DMS153 treated with DMSO at 0.1 percent for 48 hours (cell line): ENCODE measurements around the gene THAP8.
"Not testable (repeated sequence)": the region's sequence is repeated elsewhere in the genome, so short reads cannot be mapped to it uniquely, and the experiment has no call there.

Experiments
- DNase-seq: peaks from one replicate; lab custom pipeline; 2025; ENCODE audit not compliant: unreplicated experiment; lab: John Stamatoyannopoulos, UW

Gene THAP8

DNA sequence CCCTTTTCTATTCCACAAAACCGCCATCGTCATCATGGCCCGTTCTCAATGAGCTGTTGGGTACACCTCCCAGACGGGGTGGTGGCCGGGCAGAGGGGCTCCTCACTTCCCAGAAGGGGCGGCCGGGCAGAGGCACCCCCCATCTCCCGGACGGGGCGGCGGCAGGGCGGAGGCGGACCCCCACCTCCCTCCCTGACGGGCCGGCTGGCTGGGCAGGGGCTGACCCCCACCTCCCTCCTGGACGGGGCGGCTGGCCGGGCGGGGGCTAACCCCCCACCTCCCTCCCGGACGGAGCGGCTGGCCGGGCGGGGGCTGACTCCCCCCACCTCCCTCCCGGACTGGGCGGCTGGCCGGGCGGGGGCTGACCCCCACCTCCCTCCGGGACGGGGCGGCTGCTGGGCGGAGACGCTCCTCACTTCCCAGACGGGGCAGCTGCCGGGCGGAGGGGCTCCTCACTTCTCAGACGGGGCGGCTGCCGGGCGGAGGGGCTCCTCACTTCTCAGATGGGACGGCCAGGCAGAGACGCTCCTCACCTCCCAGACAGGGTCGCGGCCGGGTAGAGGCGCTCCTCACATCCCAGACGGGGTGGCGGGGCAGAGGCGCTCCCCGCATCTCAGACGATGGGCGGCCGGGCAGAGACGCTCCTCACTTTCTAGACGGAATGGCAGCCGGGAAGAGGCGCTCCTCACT is 14.9 kb upstream of the THAP8 start:
- DNase-seq, result not testable (repeated sequence)

DNA sequence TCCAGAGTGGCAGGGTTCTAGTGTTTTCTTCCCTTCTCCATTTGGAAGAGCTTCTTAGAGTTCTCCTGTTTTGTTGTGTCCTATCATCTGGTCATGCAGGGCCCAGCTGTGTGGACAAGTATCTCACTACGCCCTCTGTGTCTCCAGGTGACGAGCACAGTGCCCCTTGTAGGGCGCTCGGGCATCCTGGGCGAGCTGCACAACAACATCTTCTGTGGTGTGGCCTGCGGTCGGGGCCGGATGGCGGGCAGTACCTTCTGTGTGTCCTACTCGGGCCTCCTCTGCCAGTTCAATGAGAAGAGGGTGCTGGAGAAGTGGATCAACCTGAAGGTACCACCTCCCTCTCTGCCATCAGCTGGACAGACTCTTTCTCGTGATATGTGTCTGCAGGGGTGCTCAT is 13.6 kb upstream of the THAP8 start:
- DNase-seq, result no peak

DNA sequence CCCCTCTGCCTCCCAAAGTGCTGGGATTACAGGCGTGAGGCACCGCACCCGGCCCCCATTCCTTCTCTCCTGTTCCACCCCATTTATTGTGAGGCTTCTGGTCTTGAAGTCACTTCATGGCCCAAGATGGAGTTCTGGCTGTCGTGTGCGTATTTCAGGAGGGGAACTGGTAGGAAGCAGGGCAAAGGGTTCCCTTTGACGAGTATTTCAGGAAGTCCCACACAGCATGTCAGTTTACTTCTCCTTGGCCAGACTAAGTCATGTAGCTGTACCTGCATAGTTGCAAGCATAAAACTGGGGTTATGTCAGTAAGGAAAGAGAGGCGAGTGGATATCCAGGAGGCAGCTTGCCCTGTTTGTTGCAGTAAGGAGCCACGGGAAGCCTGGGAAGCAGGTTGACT is 10.7 kb upstream of the THAP8 start:
- no peak for DNase-seq

GRCh38 chr19:36061367-36061766 is 7.3 kb upstream of the THAP8 start:
- DNase-seq, result no peak

GRCh38 chr19:36060430-36060829 is 6.3 kb upstream of the THAP8 start:
- DNase-seq, result no peak

- DNase-seq, result no peak
Observed at GRCh38 chr19:36059180-36059910, 5.3 kb upstream of the THAP8 start.

- no peak for DNase-seq
Observed at GRCh38 chr19:36058481-36059179, 4.5 kb upstream of the THAP8 start.

DNA sequence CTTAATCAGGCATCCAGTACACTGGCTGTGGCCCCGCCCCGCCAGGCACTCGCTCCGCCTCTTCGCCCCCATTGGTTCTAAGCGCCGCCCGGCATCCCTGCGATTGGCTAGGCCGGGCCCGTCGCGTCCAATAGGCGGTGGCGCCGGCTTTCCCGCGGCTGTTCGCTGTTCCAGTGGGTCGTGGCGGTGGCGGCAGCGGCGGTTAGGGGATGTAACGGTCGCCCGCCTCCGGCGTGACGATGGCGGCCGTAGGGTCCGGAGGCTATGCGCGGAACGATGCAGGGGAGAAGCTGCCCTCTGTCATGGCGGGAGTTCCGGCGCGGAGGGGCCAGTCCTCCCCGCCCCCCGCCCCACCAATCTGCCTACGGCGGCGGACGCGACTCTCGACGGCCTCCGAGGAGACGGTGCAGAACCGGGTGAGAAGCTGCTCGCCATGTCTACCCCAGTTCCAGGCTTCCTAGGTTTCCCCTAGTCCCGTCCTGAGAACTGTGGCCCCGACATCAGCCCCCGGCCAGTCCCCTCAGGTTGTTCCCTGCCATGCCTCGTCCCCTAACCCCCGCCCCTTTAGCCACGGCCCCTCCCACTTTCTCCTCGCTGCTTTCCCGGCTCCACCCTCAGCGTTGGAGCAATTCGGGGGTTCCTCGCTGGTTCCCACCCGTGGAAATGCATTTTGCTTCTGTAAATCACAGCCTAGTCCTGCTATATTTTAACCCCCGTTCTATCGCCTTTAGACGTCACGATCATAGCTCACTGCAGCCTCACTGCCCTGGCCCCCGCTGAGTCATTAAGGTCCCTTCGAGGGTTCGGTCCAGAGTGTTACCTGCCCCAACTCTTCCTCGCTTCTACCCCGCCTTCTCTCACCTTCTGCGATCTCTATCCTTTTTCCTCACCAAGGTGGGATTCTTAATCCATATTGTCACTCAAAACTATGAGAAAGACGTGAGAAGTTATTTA is 925 bp upstream of the THAP8 start, which contains the start of gene WDR62:
TSS of gene WDR62 (plus strand) at position 165 of the 954 bp plus-strand sequence. CDS start at position 240, 75 bp downstream.
- DNase-seq, result peak; percentile 97

- no peak for DNase-seq
Observed at GRCh38 chr19:36051637-36052036, 2.4 kb downstream of the THAP8 start.

GRCh38 chr19:36051236-36051635 is 2.8 kb downstream of the THAP8 start:
- no peak for DNase-seq

DNA sequence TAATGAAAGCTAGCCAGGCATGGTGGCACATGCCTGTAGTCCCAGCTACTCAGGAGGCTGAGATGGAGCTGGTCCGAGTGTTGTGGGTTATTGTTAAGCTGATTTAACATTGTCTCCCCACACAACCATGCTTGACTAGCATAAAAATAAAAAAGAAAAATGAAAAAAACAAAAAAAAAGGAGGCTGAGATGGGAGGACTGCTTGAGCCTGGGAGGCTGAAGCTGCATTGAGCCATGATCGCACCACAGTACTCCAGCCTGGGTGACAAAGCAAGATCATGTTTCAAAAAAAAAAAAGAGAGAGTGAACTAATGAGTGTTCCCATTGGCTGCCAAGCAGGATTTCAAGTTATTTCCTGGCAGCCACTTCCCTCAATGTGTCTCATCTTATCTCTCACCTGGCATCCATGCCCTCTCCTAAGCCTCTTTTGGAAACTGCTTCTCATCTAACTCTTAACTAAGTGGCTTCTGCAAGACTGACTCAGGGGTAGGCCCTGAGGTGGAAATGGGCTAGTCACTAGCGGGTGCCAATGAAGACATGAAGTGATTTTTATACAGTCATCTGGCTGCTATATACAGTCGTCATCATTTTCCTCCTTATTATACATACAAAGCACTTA is 4.9 kb downstream of the THAP8 start:
- DNase-seq, result no peak

DNA sequence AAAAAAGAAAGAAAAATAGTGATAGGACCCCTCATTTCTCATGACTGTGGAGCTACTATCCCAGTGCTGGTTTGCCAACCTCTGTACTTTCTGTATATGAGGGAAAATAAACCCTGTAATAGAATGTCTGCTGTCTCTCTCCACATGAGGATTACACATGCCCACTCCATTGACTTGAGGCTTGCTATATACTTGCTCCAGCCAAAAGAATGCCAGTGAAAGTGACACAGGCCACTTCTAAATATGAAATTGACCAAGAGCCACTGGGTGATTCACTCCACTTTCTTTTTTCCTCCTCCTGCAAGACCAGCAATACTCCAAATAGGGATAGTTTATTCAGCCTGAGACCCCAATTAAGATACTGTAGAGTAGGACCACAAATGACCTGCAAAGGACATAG is 6.2 kb downstream of the THAP8 start:
- no peak for DNase-seq

GRCh38 chr19:36046443-36047050 is 7.5 kb downstream of the THAP8 start:
- no peak for DNase-seq

DNA sequence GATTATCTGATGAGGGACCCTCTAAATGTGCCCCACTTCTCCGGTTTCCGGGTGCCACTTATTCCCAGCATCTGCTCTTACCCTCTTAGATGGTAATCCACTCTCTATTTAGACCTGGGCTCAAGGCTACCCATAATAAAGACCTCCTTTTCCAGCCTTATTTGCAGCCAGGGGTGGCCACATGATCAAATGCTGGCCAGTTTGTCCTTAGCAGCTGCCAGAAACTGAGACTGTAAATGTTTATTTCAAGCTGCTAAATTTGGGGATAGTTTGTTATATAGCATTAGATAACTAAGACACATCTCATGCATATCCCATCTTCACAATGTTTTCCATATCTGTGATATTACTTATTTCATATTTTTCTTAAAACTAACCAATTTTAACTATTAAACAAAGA is 10.1 kb downstream of the THAP8 start:
- DNase-seq, result no peak

- DNase-seq, result no peak
Observed at GRCh38 chr19:36041831-36042230, 12.3 kb downstream of the THAP8 start.

- not testable (repeated sequence) for DNase-seq
Observed at GRCh38 chr19:36041092-36041491, 13.0 kb downstream of the THAP8 start.

DNA sequence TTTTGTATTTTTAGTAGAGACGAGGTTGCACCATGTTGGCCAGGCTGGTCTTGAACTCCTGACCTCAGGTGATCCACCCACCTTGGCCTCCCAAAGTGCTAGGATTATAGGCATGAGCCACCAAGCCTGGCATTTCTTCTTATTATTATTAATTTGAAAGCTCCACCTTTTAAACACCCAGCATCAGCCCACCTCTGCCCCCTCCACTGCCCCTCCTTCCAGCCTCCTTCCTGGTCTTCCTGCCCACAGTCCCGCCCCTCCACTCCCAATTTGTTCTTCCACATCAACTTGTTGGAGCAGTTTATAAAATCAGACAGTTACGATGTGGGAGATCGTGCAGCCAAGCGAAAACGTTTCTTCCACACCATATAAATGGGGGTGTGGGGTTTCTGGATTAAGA is 13.6 kb downstream of the THAP8 start:
- no peak for DNase-seq

DNA sequence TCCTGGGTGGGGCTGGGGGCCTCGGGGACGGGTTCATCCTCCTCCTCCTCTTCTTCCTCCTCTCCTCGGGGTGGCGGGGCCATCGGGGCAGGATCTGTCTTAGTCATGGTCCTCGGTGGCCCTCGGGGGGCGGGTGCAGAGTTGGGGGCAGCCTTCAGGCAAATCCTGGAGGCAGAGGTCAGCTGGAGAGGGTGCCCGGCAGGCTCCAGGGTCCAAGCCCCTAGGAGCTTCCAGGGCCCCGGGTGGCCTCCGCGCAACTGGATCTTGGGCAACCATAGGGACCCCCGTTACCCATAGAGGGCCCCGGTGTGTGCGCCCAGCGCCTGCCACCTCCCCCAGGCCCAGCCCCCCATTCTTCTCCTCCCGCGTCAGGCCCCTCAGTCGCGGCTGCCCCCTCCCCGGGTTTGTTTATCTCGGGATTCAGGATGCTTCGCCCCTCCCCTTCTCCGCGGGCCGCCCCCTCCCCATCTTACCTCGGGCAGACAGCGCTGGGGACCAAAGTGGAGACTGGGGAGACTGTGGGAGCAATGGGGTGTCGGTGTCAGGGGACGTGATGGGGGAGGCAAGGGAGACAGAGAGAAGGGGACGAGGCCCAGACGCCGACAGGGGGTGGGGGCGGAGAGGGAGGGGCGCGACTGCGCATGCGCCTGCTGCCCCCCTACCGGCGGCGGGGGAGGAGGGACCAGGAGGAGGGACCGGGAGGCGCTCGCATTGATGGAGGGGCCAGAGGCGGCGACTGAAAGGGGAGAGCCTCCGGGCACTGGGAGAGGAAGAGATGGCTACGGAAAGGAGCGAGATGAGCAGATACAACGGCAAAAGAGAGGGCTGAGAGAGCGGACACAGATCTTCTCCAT is 21.6 kb downstream of the THAP8 start, which contains the start of gene CLIP3:
TSS of gene CLIP3 (minus strand) at position 623 of the 854 bp plus-strand sequence. CDS start at position 107, 516 bp downstream.
- DNase-seq, result peak; percentile 36

GRCh38 chr19:36031308-36031707 is 22.8 kb downstream of the THAP8 start:
- no peak for DNase-seq
